Fibroblast of villous mesenchyme (primary cell): ENCODE data around the gene STRA6. TPM values are rescaled to one million over a fixed set of nuclear protein-coding genes. Genes with fewer than 3 reads are reported as not detected.

ENCODE experiments used
- DNase-seq: peaks from one replicate; pipeline ENCODE4 v3.0.0-alpha.2; 2010; ENCODE audit warnings: low read depth
- H3K4me3 ChIP-seq: 2 replicates; pipeline ENCODE4 v1.5.1; 2011; ENCODE audit warnings: low read depth, mild to moderate bottlenecking, low read length
- CTCF ChIP-seq: IDR thresholded peaks from 2 replicates; pipeline ENCODE4 v1.5.1; 2012; ENCODE audit warnings: low read depth, mild to moderate bottlenecking, low read length; ENCODE audit not compliant: insufficient read depth
- total RNA-seq: library from RNA; depleted of rRNA; stranded (reverse); fragments of >200 nt; gene quantifications from 2 replicates; pipeline ENCODE4 v1.2.3, GENCODE V29; 2012

The STRA6 gene
- total RNA-seq, 1 donor = 52.7 TPM

- no peak for TF ChIP-seq CTCF
- DNase-seq = peak; percentile 78
- no peak overlapping the region for H3K4me3 ChIP-seq
These were observed 29.7 kb downstream of the STRA6 start for GRCh38 chr15:74172701-74173379.

- TF ChIP-seq CTCF = no peak
- no peak overlapping the region for H3K4me3 ChIP-seq
- DNase-seq = no peak
These were observed 30.5 kb downstream of the STRA6 start for GRCh38 chr15:74171965-74172541.

GRCh38 chr15:74170875-74171578, 31.6 kb downstream of the STRA6 start:
- no peak for TF ChIP-seq CTCF
- H3K4me3 ChIP-seq = no peak overlapping the region
- DNase-seq = no peak

GRCh38 chr15:74170071-74170844, 32.3 kb downstream of the STRA6 start:
- DNase-seq = no peak
- H3K4me3 ChIP-seq = no peak overlapping the region
- no peak for TF ChIP-seq CTCF

GRCh38 chr15:74168711-74169126, 33.9 kb downstream of the STRA6 start:
- DNase-seq = no peak
- no peak overlapping the region for H3K4me3 ChIP-seq
- TF ChIP-seq CTCF = no peak

GRCh38 chr15:74167891-74168331, 34.7 kb downstream of the STRA6 start:
- no peak for TF ChIP-seq CTCF
- H3K4me3 ChIP-seq = no peak overlapping the region
- DNase-seq = no peak
